ENCODE results near the gene SAMD1.

DNA sequence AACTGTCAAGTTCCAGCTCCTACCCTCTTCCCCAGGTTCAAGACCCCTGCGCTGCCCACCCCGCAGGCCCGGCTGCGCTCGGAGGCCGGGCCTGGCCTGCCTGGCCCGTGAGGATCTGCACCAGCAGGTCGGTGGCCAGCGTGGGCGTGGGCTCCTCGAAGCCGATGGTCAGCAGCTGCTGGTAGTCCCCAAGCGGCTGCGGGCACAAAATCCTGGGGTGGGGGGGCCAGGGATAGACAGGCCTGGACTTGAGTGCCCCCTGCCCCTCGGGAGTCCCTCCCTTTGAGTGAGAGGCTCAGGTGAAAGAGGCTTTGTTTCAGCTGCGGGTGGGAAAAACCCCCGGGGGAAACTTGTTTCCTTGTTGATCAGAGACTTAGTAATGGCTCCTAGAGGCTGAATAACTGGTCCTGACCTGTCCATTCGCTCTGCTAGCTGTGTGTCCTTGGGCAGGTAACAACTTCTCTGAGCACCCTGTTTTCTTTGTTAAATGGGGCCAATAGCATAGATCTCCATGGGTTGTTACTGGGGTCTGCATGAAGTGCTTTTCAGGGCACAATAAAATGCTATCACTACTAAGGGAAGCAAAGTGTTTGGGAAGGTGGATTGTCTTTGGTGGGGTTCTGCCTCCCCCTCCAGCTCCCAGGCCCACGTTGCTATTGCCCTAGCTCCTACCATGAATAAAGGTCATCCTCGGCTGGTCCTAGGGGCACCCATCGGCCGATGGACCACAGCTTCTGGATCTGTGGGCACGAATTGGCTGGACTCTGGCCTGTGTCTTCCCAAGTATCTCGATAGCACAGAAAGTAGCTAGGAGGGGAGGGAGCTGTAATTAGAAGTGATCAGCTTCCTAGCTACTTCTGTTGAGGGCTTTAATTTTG lies 8.5 kb downstream of the SAMD1 start:
- TF ChIP-seq FOXP2 (optimal IDR thresholded peaks at IDR 0.05; ENCODE audit: control extremely low read depth, extremely low read length, insufficient read depth) (no peak), POLR2AphosphoS5 (IDR thresholded peaks at IDR 0.05; ENCODE audit: borderline replicate concordance, low read depth, low read length) (no peak)
